ENCODE measurements around the gene KCNIP3. TPM values are rescaled to one million over a fixed set of nuclear protein-coding genes. Genes with fewer than 3 reads are reported as not detected.

KCNIP3 gene
- total RNA-seq, 1 experiment from 2014 or later, result 0.74 TPM

DNA sequence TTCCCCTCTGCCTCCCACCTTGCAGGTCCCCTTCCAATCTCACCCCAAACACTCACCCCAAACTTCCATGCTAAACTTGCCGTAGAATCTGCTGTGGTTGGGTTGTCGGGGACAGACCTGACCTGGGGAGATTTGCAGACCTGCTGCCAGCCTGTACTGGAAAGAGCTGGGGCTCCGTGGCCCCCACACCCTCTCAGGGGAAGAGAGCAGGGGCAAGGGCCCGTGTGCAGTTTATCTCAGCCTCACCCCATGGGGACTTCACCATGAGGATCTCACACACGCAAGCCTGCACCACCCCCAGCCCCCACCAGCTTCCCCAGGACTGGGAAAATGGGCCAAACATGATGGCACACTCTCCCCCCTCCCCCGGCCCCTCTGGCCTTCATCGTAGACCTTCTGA lies 30.7 kb downstream of the KCNIP3 start:
- DNase-seq (ENCODE audit: low spot score), result no peak

- no peak for DNase-seq (ENCODE audit: low spot score)
Observed at GRCh38 chr2:95328358-95329125, 31.4 kb downstream of the KCNIP3 start.

GRCh38 chr2:95329401-95329800 lies 32.3 kb downstream of the KCNIP3 start:
- no peak for DNase-seq (ENCODE audit: low spot score)

- peak; percentile 15 for DNase-seq (ENCODE audit: low spot score)
Observed at GRCh38 chr2:95329891-95330793, 33.0 kb downstream of the KCNIP3 start.

DNA sequence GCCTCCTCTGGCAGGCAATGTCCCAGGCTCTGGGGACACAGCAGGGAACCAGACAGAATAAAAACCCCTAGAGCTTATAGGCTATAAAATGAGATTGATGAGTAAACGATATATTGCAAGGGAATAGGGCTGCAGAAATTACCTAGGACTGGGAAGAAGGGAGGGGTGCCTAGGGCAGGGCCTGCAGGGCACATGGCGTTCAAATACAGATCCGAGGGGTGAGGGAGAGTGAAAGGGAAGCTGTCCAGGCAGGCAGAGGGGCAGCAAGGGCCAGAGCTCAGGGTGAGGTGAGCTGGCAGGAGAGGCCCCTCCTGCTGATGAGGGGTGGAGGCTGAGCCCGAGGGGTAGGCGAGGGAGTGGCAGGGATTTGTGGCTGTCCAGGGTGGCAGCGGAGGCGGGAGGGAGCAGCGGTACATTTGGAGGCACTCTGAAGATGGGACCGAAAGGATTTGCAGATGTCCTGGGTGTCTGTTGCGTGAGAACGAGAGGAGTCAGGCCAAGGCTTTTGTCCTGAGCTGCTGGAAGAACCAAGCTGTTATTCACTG lies 33.7 kb downstream of the KCNIP3 start:
- no peak for DNase-seq (ENCODE audit: low spot score)

DNA sequence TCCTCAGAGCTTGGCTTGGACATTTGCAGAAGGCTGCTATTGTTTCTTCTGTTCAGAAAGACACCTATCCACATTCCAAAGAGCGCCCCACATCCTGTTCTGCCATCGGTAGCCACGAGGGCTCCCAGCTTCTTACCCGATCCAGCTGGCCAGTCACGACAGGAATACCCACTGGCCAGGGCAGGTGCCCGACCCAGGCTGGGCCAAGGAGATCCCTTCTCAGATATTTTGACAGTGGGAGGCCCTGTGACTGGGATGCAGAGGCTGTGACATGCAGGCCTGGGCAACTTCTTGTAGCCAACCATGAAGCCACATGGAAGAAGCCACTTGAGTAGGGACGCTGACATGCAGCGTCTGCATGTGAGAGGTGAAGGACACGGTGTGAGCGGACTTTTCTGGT lies 34.5 kb downstream of the KCNIP3 start:
- DNase-seq (ENCODE audit: low spot score), result no peak

DNA sequence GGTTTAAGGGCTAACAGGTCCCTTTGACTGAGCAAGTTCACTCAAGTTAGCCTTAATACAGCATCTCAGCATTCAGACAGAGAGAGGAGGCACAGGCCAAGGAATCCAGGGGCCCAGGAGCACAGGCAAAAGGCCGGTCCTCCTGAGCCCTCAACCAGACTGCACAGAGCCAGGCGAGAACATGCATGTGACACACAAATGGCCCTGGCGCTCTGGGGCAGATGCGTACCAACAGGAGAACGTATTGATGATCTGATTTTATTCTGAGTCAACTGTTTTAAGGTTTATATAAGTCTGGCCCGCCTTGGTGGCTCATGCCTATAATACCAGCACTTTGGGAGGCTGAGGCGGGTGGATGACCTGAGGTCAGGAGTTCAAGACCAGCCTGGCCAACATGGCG lies 34.9 kb downstream of the KCNIP3 start:
- DNase-seq (ENCODE audit: low spot score), result no peak

GRCh38 chr2:95333056-95333455 lies 35.9 kb downstream of the KCNIP3 start:
- DNase-seq (ENCODE audit: low spot score), result no peak

DNA sequence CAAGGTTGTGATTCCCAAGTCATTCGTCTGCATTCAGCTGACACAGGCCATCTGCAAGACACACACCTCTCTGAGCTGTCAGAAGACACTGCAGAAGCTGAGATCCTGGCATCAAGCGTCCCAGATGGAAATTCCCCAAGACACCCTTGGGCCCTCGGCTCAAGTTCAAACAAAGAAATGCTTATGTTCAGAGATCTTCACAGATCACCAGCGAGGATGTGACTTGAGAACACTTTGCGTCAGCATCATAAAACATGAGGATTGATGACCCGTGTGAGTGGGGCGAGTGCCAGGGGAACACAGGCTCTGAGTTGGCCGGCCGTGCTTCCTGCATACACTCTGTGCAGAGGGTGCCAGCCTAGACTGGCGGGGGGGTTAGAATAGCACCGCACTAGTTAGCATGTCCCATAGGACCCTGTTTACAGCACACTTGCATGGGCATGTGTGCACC lies 36.8 kb downstream of the KCNIP3 start:
- peak; percentile 50 for DNase-seq (ENCODE audit: low spot score)

- no peak for DNase-seq (ENCODE audit: low spot score)
Observed at GRCh38 chr2:95334916-95335641, 37.9 kb downstream of the KCNIP3 start.

- no peak for DNase-seq (ENCODE audit: low spot score)
Observed at GRCh38 chr2:95336406-95336805, 39.3 kb downstream of the KCNIP3 start.

DNA sequence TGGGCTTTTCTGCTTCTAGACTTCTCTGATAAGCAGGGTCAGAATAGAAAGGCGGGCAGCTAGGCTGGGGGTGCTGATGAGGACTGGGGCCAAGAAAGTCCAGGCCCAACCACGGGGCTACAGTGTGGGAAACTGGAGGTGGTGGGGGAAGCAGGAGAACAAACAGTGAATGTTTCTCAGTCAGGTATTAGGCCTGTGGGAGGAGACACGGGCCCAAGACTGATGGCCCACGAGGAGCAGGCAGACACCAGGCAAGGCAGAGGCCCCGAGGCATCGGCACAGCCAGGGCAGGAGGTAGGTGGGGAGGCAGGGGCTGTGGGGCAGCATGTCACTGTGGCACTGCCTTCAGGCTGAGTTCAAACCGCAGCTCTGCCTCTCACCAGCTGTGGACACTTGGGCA lies 40.7 kb downstream of the KCNIP3 start:
- DNase-seq (ENCODE audit: low spot score), result no peak

DNA sequence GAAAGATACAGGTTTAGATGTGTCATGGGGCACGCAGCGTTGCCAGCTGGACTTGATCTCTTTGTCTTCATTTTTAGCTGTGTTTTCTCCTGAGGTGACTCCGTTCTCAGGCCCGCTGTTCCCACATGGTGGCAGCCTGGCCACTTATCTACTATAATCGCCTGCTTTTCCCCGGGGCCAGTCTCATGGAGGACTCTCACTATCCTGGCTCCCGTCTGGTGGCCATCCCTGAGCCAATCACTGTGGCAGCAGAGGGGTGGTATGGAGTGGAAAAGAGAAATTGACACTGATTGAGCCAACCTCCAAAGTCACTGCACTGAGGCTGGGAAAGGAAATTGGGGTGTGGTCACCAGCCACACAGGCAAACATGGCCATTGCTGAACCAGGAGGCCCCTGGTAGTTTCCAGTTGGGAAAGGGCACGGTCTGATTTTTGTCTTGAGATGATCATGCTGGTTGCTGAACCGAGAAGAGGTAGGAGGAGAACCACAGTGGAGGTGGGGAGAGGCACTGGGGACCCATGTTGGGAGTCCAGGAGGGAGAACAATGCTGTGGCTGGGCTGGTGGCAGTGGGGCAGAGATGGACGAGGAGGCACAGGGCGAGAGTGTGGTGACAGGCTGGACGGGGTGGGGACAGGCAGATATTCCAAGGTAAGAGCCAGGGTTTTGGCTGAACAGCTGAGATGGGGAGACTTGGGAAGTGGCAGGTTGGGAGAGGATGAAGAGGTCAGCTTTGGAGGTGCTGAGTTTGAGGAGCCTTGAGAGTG lies 45.6 kb downstream of the KCNIP3 start:
- DNase-seq (ENCODE audit: low spot score), result no peak

DNA sequence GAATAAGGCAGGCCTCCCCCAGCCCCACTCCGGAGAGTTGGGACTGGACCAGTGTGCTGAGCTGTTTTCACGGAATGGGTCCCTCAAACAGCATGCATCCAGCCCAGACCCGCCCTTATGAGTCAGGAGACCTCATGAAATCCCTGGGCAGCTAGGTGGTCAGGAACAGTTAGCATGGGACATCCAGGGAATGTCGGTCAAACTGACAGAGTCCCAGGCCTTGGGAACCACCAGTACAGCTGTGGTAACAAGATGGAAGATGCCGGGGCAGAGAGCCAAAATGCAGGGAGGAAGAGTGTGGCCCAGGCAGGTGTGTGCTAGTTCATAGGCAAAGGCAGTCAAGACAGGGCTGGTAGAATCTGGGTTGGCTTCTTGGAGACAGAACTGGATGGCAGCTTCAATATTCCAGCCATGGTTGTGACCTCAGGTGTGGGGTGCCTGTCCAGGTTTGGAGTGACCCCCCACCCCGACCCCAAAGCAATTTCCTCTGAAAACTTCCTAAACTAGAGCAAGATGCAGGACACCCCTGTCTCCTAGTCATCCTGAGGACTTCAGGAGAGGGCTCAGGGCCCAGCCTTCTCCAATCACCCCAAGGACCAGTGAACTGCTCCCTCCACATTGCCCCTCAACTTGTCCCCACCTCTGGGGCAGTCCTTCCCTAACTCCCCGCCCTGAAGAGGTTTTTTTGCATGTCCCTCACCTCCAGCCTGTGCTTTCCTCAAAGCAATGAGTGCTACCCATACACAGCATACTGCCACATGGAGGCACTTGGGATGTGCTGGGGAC lies 46.5 kb downstream of the KCNIP3 start:
- DNase-seq (ENCODE audit: low spot score), result no peak

- no peak for DNase-seq (ENCODE audit: low spot score)
Observed at GRCh38 chr2:95344215-95344583, 47.1 kb downstream of the KCNIP3 start.

DNA sequence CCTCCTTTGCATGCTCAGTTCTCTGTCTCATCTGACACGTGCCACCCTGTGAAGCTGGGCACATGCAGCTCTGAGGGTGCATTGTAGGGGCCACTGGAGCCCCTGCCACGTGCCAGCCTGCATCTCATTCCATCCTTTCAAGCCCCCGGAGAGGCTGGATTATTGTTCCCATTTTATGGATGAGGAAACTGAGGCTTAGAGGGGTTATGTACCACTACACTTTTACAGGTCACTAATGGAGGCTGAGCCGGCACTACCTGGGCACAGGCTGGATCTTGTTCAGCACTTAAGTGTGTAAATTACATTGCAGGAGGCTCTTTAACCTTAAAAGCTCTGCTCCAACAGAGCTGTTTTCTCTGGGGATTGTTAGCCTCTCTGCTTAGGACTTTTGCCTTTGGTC lies 47.5 kb downstream of the KCNIP3 start:
- DNase-seq (ENCODE audit: low spot score), result no peak

DNA sequence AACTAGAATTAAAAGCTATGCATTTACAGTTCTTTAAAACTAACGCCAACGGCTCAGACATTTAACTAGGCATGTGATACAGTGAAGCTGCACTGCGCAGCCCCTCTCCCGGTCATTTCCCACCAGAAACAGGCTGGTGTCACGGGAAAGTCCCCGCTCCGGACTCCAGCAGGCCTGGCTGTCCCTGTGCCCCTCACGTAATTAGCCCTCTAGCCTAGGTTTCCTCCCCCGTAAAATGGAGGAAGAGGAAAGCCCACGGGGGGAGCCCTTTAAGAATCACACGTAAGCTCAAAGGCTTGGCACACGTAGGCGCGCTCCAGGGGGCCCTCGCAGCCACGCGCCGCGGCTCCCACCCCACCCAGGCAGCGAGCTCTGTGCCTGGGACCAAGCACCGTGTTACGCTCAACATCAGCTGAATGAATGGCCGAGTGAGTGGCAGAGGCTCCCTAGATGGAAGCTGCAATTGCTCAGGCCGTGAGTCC lies 48.0 kb downstream of the KCNIP3 start:
- no peak for DNase-seq (ENCODE audit: low spot score)

GRCh38 chr2:95345563-95346230 lies 48.5 kb downstream of the KCNIP3 start:
- DNase-seq (ENCODE audit: low spot score), result peak; percentile 75

GRCh38 chr2:95346231-95346737 lies 49.1 kb downstream of the KCNIP3 start:
- DNase-seq (ENCODE audit: low spot score), result no peak

Measured in HT-29 (cell line).